OCI-LY3 (cell line): ENCODE measurements around the gene ALKBH4.
A peak's percentile ranks its signal among the peaks of the same experiment; 100 is the strongest.

Experiments
- H2AFZ ChIP-seq: fragments of 200-600, 300-600 bp; shearing (Covaris generic); 2 replicates; pipeline ENCODE4 v1.6.0; 2014; ENCODE audit warnings: antibody characterized with exemption, low read depth, low read length
- H3K27ac ChIP-seq: fragments of 200-600, 300-600 bp; sonication (generic); 2 replicates; pipeline ENCODE4 v1.5.1; 2014; ENCODE audit warnings: mild to moderate bottlenecking, low read length, moderate library complexity, mixed read lengths
- H3K27me3 ChIP-seq: fragments of 200-600, 300-600 bp; sonication (generic); 2 replicates; pipeline ENCODE4 v1.6.1; 2014; ENCODE audit warnings: low read depth, low read length, mixed read lengths
- H3K36me3 ChIP-seq: fragments of 200-600, 300-600 bp; sonication (generic); replicated peaks from 2 replicates; pipeline ENCODE3; 2014; ENCODE audit warnings: low read depth, low read length, mixed read lengths
- H3K4me1 ChIP-seq: fragments of 300-600, 200-600 bp; sonication (generic); 2 replicates; pipeline ENCODE4 v1.6.1; 2014; ENCODE audit warnings: low read length, mixed read lengths
- H3K4me2 ChIP-seq: fragments of 200-600, 300-600 bp; sonication (generic); 2 replicates; pipeline ENCODE4 v1.6.1; 2014; ENCODE audit warnings: low read length, mixed read lengths
- H3K4me3 ChIP-seq: fragments of 300-600, 200-600 bp; sonication (generic); 2 replicates; pipeline ENCODE4 v1.5.1; 2014; ENCODE audit warnings: antibody characterized with exemption, mild to moderate bottlenecking, low read length, moderate library complexity
- H3K79me2 ChIP-seq: fragments of 300-600, 200-600 bp; shearing (Covaris generic); 2 replicates; pipeline ENCODE4 v1.6.1; 2014; ENCODE audit warnings: mild to moderate bottlenecking, low read length, mixed read lengths
- H3K9ac ChIP-seq: fragments of 300-600, 200-600 bp; shearing (Covaris generic); 2 replicates; pipeline ENCODE4 v1.6.0; 2014; ENCODE audit warnings: mild to moderate bottlenecking, low read length, moderate library complexity
- H3K9me3 ChIP-seq: fragments of 200-600, 300-600 bp; shearing (Covaris generic); 2 replicates; pipeline ENCODE4 v1.6.1; 2014; ENCODE audit warnings: low read length, mixed read lengths; ENCODE audit not compliant: insufficient read depth
- H4K20me1 ChIP-seq: fragments of 200-600, 300-600 bp; sonication (generic); 2 replicates; pipeline ENCODE4 v1.6.1; 2016; ENCODE audit warnings: low read length, mixed read lengths; ENCODE audit not compliant: insufficient read depth
- CTCF ChIP-seq: fragments of 200-600, 300-600 bp; sonication (generic); IDR thresholded peaks from 2 replicates; pipeline ENCODE4 v1.5.1; 2014; ENCODE audit warnings: antibody characterized with exemption, low read length, low read depth
- EZH2phosphoT487 ChIP-seq: fragments of 200-600 bp; shearing (Covaris generic); IDR thresholded peaks from 2 replicates; pipeline ENCODE4 v1.6.1; 2018; ENCODE audit warnings: antibody characterized with exemption, mixed run types, low read depth

ALKBH4 gene

GRCh38 chr7:102444961-102445673, 19.5 kb downstream of the ALKBH4 start:
- H2AFZ ChIP-seq, result no peak overlapping the region
- peaks cover 39% of the 10 kb centered on the region for H3K36me3 ChIP-seq
- H3K27ac ChIP-seq, result 0 out of 2 replicates have a peak overlapping the region, but pooled peaks have one; percentile 6
- peaks cover 39% of the 10 kb centered on the region for H3K4me1 ChIP-seq
- no peaks in the 10 kb centered on the region for H4K20me1 ChIP-seq
- H3K79me2 ChIP-seq, result peaks cover 2% of the 10 kb centered on the region; the same call in 1 of the 2 replicates
- H3K9ac ChIP-seq, result peak overlapping the region; percentile 25; the same call in 1 of the 2 replicates
- H3K9me3 ChIP-seq, result peaks cover 3% of the 10 kb centered on the region; the same call in 1 of the 2 replicates
- H3K4me3 ChIP-seq, result no peak overlapping the region
- no peak for TF ChIP-seq CTCF
- H3K27me3 ChIP-seq, result no peaks in the 10 kb centered on the region
- peak overlapping the region; percentile 59 for H3K4me2 ChIP-seq

- H3K4me3 ChIP-seq, result no peak overlapping the region
- TF ChIP-seq EZH2phosphoT487, result no peak
- no peak for TF ChIP-seq CTCF
- H3K36me3 ChIP-seq, result peaks cover 36% of the 10 kb centered on the region
- 0 out of 2 replicates have a peak overlapping the region, but pooled peaks have one; percentile 94 for H3K27ac ChIP-seq
- H2AFZ ChIP-seq, result no peak overlapping the region
- H4K20me1 ChIP-seq, result no peaks in the 10 kb centered on the region
- peaks cover 33% of the 10 kb centered on the region for H3K79me2 ChIP-seq
- H3K9me3 ChIP-seq, result peaks cover 3% of the 10 kb centered on the region; the same call in 1 of the 2 replicates
- H3K4me1 ChIP-seq, result peaks cover 32% of the 10 kb centered on the region
- no peaks in the 10 kb centered on the region for H3K27me3 ChIP-seq
- no peak overlapping the region for H3K4me2 ChIP-seq
- no peak overlapping the region for H3K9ac ChIP-seq
These were observed 24.5 kb downstream of the ALKBH4 start for GRCh38 chr7:102439963-102440795.

GRCh38 chr7:102436118-102436517, 28.5 kb downstream of the ALKBH4 start:
- no peak overlapping the region for H3K27ac ChIP-seq
- H3K9me3 ChIP-seq, result no peaks in the 10 kb centered on the region
- H3K36me3 ChIP-seq, result peaks cover 26% of the 10 kb centered on the region
- H3K4me1 ChIP-seq, result peaks cover 34% of the 10 kb centered on the region
- H3K27me3 ChIP-seq, result no peaks in the 10 kb centered on the region
- no peak overlapping the region for H2AFZ ChIP-seq
- no peak overlapping the region for H3K9ac ChIP-seq
- H3K4me3 ChIP-seq, result no peak overlapping the region
- peaks cover 48% of the 10 kb centered on the region for H3K79me2 ChIP-seq
- no peak overlapping the region for H3K4me2 ChIP-seq
- H4K20me1 ChIP-seq, result no peaks in the 10 kb centered on the region
- TF ChIP-seq CTCF (no peak), EZH2phosphoT487 (no peak)

- Histone ChIP-seq H3K79me2 (peaks cover 47% of the 10 kb centered on the region), H4K20me1 (no peaks in the 10 kb centered on the region), H3K9ac (peak overlapping the region; percentile 99), H3K27ac (peak overlapping the region; percentile 82), H3K4me2 (peak overlapping the region; percentile 98), H3K9me3 (no peaks in the 10 kb centered on the region), H3K4me3 (peak overlapping the region; percentile 91), H3K4me1 (peaks cover 40% of the 10 kb centered on the region), H2AFZ (no peak overlapping the region), H3K36me3 (peaks cover 20% of the 10 kb centered on the region), H3K27me3 (no peaks in the 10 kb centered on the region)
- TF ChIP-seq EZH2phosphoT487, result no peak
- TF ChIP-seq CTCF, result no peak
These were observed 30.6 kb downstream of the ALKBH4 start for GRCh38 chr7:102434039-102434486.
